ENCODE results near the gene BMI1.

- TF ChIP-seq ATF3 (IDR thresholded peaks at IDR 0.05) (no peak), YY1 (IDR thresholded peaks at IDR 0.05) (no peak), CTCF (IDR thresholded peaks at IDR 0.05; ENCODE audit: low read depth, low read length, missing input control) (no peak), MAX (IDR thresholded peaks at IDR 0.05) (no peak), REST (IDR thresholded peaks at IDR 0.05) (no peak), SP1 (IDR thresholded peaks at IDR 0.05) (no peak)
Observed at GRCh38 chr10:22338185-22338900, 17.4 kb downstream of the BMI1 start.
